Measurements from ENCODE around the gene TMEM131.
A peak's percentile ranks its signal among the peaks of the same experiment; 100 is the strongest.
"Not testable (repeated sequence)": the region's sequence is repeated elsewhere in the genome, so short reads cannot be mapped to it uniquely, and the experiment has no call there.

Gene TMEM131

GRCh38 chr2:97891611-97892010 is 104.1 kb downstream of the TMEM131 start:
- no peak for DNase-seq (ENCODE audit: low read depth)
- H3K4me3 ChIP-seq (ENCODE audit: low read depth, low read length), result no peak overlapping the region

- DNase-seq (ENCODE audit: low read depth), result no peak
- no peak overlapping the region for H3K4me3 ChIP-seq (ENCODE audit: low read depth, low read length)
These were observed 106.6 kb downstream of the TMEM131 start for GRCh38 chr2:97889156-97889555.

- no peak overlapping the region for H3K4me3 ChIP-seq (ENCODE audit: low read depth, low read length)
- no peak for DNase-seq (ENCODE audit: low read depth)
These were observed 109.9 kb downstream of the TMEM131 start for GRCh38 chr2:97885841-97886240.

- DNase-seq (ENCODE audit: low read depth), result no peak
- H3K4me3 ChIP-seq (ENCODE audit: low read depth, low read length), result no peak overlapping the region
These were observed 115.4 kb downstream of the TMEM131 start for GRCh38 chr2:97880334-97880733.

- no peak overlapping the region for H3K4me3 ChIP-seq (ENCODE audit: low read depth, low read length)
- DNase-seq (ENCODE audit: low read depth), result no peak
These were observed 116.9 kb downstream of the TMEM131 start for GRCh38 chr2:97878865-97879264.

GRCh38 chr2:97878317-97878716 is 117.4 kb downstream of the TMEM131 start:
- not testable (repeated sequence) for H3K4me3 ChIP-seq (ENCODE audit: low read depth, low read length); DNase-seq (ENCODE audit: low read depth)

GRCh38 chr2:97871096-97871780 is 124.5 kb downstream of the TMEM131 start:
- DNase-seq (ENCODE audit: low read depth), result peak; percentile 52
- no peak overlapping the region for H3K4me3 ChIP-seq (ENCODE audit: low read depth, low read length)

- DNase-seq (ENCODE audit: low read depth), result peak; percentile 76
- H3K4me3 ChIP-seq (ENCODE audit: low read depth, low read length), result no peak overlapping the region
These were observed 125.3 kb downstream of the TMEM131 start for GRCh38 chr2:97870396-97870843.

GRCh38 chr2:97869722-97870346 is 125.9 kb downstream of the TMEM131 start:
- no peak for DNase-seq (ENCODE audit: low read depth)
- H3K4me3 ChIP-seq (ENCODE audit: low read depth, low read length), result no peak overlapping the region

- peak; percentile 86 for DNase-seq (ENCODE audit: low read depth)
- H3K4me3 ChIP-seq (ENCODE audit: low read depth, low read length), result no peak overlapping the region
These were observed 126.6 kb downstream of the TMEM131 start for GRCh38 chr2:97868986-97869721.

GRCh38 chr2:97863829-97864228 is 131.9 kb downstream of the TMEM131 start:
- no peak for DNase-seq (ENCODE audit: low read depth)
- H3K4me3 ChIP-seq (ENCODE audit: low read depth, low read length), result no peak overlapping the region

- no peak for DNase-seq (ENCODE audit: low read depth)
- H3K4me3 ChIP-seq (ENCODE audit: low read depth, low read length), result no peak overlapping the region
These were observed 134.6 kb downstream of the TMEM131 start for GRCh38 chr2:97861177-97861576.

- no peak overlapping the region for H3K4me3 ChIP-seq (ENCODE audit: low read depth, low read length)
- DNase-seq (ENCODE audit: low read depth), result no peak
These were observed 137.3 kb downstream of the TMEM131 start for GRCh38 chr2:97858442-97858841.

- no peak for DNase-seq (ENCODE audit: low read depth)
These were observed 138.2 kb downstream of the TMEM131 start for GRCh38 chr2:97857553-97857952.

GRCh38 chr2:97853057-97853456 is 142.7 kb downstream of the TMEM131 start:
- DNase-seq (ENCODE audit: low read depth); H3K4me3 ChIP-seq (ENCODE audit: low read depth, low read length): not testable (repeated sequence)

More at GRCh38 chr2:97857553-97857952, 138.2 kb downstream of the TMEM131 start:
- H3K4me3 ChIP-seq (ENCODE audit: low read depth, low read length), result no peak overlapping the region

GRCh38 chr2:97851172-97851571 is 144.6 kb downstream of the TMEM131 start:
- no peak overlapping the region for H3K4me3 ChIP-seq (ENCODE audit: low read depth, low read length)
- DNase-seq (ENCODE audit: low read depth), result no peak

GRCh38 chr2:97849881-97850528 is 145.7 kb downstream of the TMEM131 start:
- no peak for DNase-seq (ENCODE audit: low read depth)

GRCh38 chr2:97848306-97848705 is 147.4 kb downstream of the TMEM131 start:
- no peak for DNase-seq (ENCODE audit: low read depth)

More at GRCh38 chr2:97849881-97850528, 145.7 kb downstream of the TMEM131 start:
- no peak overlapping the region for H3K4me3 ChIP-seq (ENCODE audit: low read depth, low read length)

GRCh38 chr2:97846716-97847115 is 149.0 kb downstream of the TMEM131 start:
- not testable (repeated sequence) for DNase-seq (ENCODE audit: low read depth); H3K4me3 ChIP-seq (ENCODE audit: low read depth, low read length)

More at GRCh38 chr2:97848306-97848705, 147.4 kb downstream of the TMEM131 start:
- no peak overlapping the region for H3K4me3 ChIP-seq (ENCODE audit: low read depth, low read length)

GRCh38 chr2:97845818-97846217 is 149.9 kb downstream of the TMEM131 start:
- no peak overlapping the region for H3K4me3 ChIP-seq (ENCODE audit: low read depth, low read length)
- DNase-seq (ENCODE audit: low read depth), result no peak

Measured in skeletal muscle cell (primary cell).